Panc1 (cell line): ENCODE results near the gene KMT2C. TPM values are rescaled to one million over a fixed set of nuclear protein-coding genes. Genes with fewer than 3 reads are reported as not detected.
A peak's percentile ranks its signal among the peaks of the same experiment; 100 is the strongest.

Source experiments
- ATAC-seq: fragments of 200-7000 bp; cut with Tn5 transposase; 2 replicates; pipeline ENCODE4 v1.9.1; 2020; ENCODE audit warnings: mild to moderate bottlenecking, moderate library complexity
- BruUV-seq: library from RNA; stranded (reverse); fragments of 400-500 nt; replicated peaks from 2 replicates; lab custom pipeline; 2021; lab: Mats Ljungman, UMichigan
- CTCF ChIA-PET: fragments of 300-600 bp; sonication (Branson Sonifier 250); formaldehyde crosslinking; loops from one replicate; lab custom pipeline; 2022; ENCODE audit warnings: antibody characterized with exemption; lab: Charles Lee
- POLR2A ChIA-PET: fragments of 300-600 bp; sonication (Branson Sonifier 250); formaldehyde crosslinking; loops from one replicate; lab custom pipeline; 2022; ENCODE audit warnings: antibody characterized with exemption; lab: Charles Lee
- DNase-seq: peaks from one replicate; pipeline ENCODE4 v3.0.0-alpha.2; 2010; ENCODE audit warnings: low read depth, low spot score
- H3K27ac ChIP-seq: 2 replicates; pipeline ENCODE4 v1.5.1; 2011; ENCODE audit warnings: mild to moderate bottlenecking, low read length, inconsistent platforms
- H3K27me3 ChIP-seq: fragments of 200-500 bp; sonication (Bioruptor generic); 2 replicates; pipeline ENCODE4 v1.6.0; 2014; ENCODE audit warnings: low read length, inconsistent platforms; ENCODE audit not compliant: control insufficient read depth, insufficient read depth
- H3K36me3 ChIP-seq: fragments of 200-500 bp; sonication (Bioruptor generic); 2 replicates; pipeline ENCODE4 v1.5.1; 2014; ENCODE audit warnings: inconsistent platforms, mild to moderate bottlenecking, low read length, moderate library complexity; ENCODE audit not compliant: control insufficient read depth, insufficient read depth
- H3K4me1 ChIP-seq: 2 replicates; pipeline ENCODE4 v1.5.1; 2011; ENCODE audit warnings: inconsistent platforms, mild to moderate bottlenecking, low read length, moderate library complexity; ENCODE audit not compliant: control insufficient read depth, insufficient read depth
- H3K4me3 ChIP-seq, 2 experiments: 2 replicates each; pipeline ENCODE4 v1.5.1; 2011 to 2012; ENCODE audit warnings: low read depth in 2 of 2, low read length in 2 of 2, mild to moderate bottlenecking in 2 of 2, inconsistent platforms in 1 of 2, moderate library complexity in 1 of 2
- H3K9me3 ChIP-seq: fragments of 200-500 bp; sonication (Bioruptor generic); 2 replicates; pipeline ENCODE4 v1.5.1; 2014; ENCODE audit warnings: low read depth, mild to moderate bottlenecking, inconsistent platforms, low read length, moderate library complexity; ENCODE audit not compliant: control insufficient read depth, insufficient read depth
- POLR2AphosphoS5 ChIP-seq: IDR thresholded peaks from 2 replicates; pipeline ENCODE4 v1.6.1; 2012; ENCODE audit warnings: mild to moderate bottlenecking, low read depth, low read length, moderate library complexity
- REST ChIP-seq, 2 experiments: IDR thresholded peaks; 2 replicates each; pipeline ENCODE4 v1.6.1; 2011 to 2012; ENCODE audit warnings: low read depth in 2 of 2, control low read depth in 1 of 2, low read length in 1 of 2, mild to moderate bottlenecking in 1 of 2, moderate library complexity in 1 of 2; ENCODE audit not compliant: insufficient read depth in 1 of 2
- SIN3A ChIP-seq: IDR thresholded peaks from 2 replicates; pipeline ENCODE4 v1.6.1; 2012; ENCODE audit warnings: low read depth, mild to moderate bottlenecking, low read length, moderate library complexity, borderline replicate concordance; ENCODE audit not compliant: insufficient read depth
- TCF7L2 ChIP-seq: IDR thresholded peaks from 2 replicates; pipeline ENCODE4 v1.6.1; 2011; ENCODE audit warnings: mild to moderate bottlenecking, low read depth, low read length, inconsistent platforms
- in situ Hi-C: cut with HindIII; loops from 2 replicates; pipeline ENCODE4 v1.10.0; 2016; ENCODE audit warnings: low sequenced_read_pairs, low pct_unique_long_range_greater_than_20kb
- intact Hi-C: fragments of 100-400 bp; cut with micrococcal nuclease; formaldehyde crosslinking; loops from one replicate; pipeline ENCODE4 v1.10.0; 2022; ENCODE audit not compliant: unreplicated experiment
- total RNA-seq: library from RNA; stranded (reverse); gene quantifications from one replicate; pipeline ENCODE4 v1.2.1, GENCODE V29; 2021; ENCODE audit not compliant: unreplicated experiment
- TF ChIP-seq, protein P1 (sequence below): fragments of 450-650 bp; IDR thresholded peaks from 2 replicates; pipeline ENCODE4 v1.5.1; 2017; ENCODE audit warnings: mild to moderate bottlenecking

The KMT2C gene
- total RNA-seq, 1 experiment from 2014 or later: 42.5 TPM

DNA sequence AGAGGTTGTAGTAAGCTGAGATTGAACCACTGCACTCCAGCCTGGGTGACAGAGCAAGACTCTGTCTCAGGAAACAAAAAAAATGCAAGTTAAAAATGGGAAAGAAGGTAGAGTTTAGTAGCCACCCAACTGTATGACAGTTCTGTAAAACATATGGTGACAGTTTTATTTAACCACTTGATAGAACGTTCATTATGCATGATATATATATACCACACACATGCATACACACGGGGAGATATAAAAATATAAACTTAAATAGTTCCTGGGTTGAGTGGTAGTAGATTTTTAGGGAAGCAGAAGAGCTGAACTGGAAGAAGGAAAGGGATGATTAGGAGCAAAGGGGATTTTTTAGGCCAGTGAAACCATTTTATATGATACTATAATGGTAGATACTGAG lies 120.0 kb downstream of the KMT2C start:
- no TSS peak for BruUV-seq
- Histone ChIP-seq H3K36me3 (0 out of 2 replicates have a peak, but pooled peaks cover 3% of the 10 kb centered on the region), H3K27me3 (no peaks in the 10 kb centered on the region), H3K4me3 (no peak overlapping the region), H3K27ac (no peak overlapping the region), H3K9me3 (no peaks in the 10 kb centered on the region), H3K4me1 (peaks cover 3% of the 10 kb centered on the region; the same call in 1 of the 2 replicates)
- intact Hi-C loops (no loop called here), in situ Hi-C loops (no loop called here)
- no peak for DNase-seq
- CTCF ChIA-PET: no interaction called here
- POLR2A ChIA-PET: no interaction called here
- TF ChIP-seq REST (IDR thresholded peaks at IDR 0.05; ENCODE audit: insufficient read depth in 1 of 2, low read depth in 2 of 2, low read length in 1 of 2) (no peak), SIN3A (no peak), POLR2AphosphoS5 (no peak)
- TF ChIP-seq, protein P1, sequence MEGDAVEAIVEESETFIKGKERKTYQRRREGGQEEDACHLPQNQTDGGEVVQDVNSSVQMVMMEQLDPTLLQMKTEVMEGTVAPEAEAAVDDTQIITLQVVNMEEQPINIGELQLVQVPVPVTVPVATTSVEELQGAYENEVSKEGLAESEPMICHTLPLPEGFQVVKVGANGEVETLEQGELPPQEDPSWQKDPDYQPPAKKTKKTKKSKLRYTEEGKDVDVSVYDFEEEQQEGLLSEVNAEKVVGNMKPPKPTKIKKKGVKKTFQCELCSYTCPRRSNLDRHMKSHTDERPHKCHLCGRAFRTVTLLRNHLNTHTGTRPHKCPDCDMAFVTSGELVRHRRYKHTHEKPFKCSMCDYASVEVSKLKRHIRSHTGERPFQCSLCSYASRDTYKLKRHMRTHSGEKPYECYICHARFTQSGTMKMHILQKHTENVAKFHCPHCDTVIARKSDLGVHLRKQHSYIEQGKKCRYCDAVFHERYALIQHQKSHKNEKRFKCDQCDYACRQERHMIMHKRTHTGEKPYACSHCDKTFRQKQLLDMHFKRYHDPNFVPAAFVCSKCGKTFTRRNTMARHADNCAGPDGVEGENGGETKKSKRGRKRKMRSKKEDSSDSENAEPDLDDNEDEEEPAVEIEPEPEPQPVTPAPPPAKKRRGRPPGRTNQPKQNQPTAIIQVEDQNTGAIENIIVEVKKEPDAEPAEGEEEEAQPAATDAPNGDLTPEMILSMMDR: no peak
- ATAC-seq: no peak

- no TSS peak for BruUV-seq
- peaks cover 3% of the 10 kb centered on the region; the same call in 1 of the 2 replicates for H3K4me1 ChIP-seq
- ATAC-seq: no peak
- H3K27ac ChIP-seq: no peak overlapping the region
- H3K4me3 ChIP-seq: no peak overlapping the region
- intact Hi-C loops: no loop called here
- no peak for TF ChIP-seq SIN3A
- in situ Hi-C loops: no loop called here
- peak; percentile 27 for DNase-seq
- ChIA-PET POLR2A (interaction anchor here (0.7 kb wide), 1 partner anchor 298 kb away, joined by 3 read pairs; no protein-coding TSS in a partner anchor), CTCF (no interaction called here)
- no peaks in the 10 kb centered on the region for H3K9me3 ChIP-seq
- no peaks in the 10 kb centered on the region for H3K27me3 ChIP-seq
- H3K36me3 ChIP-seq: 0 out of 2 replicates have a peak, but pooled peaks cover 6% of the 10 kb centered on the region
Observed at GRCh38 chr7:152313831-152314604, 121.8 kb downstream of the KMT2C start.

GRCh38 chr7:152313217-152313616 lies 122.6 kb downstream of the KMT2C start:
- Histone ChIP-seq H3K27me3 (no peaks in the 10 kb centered on the region), H3K4me1 (peaks cover 3% of the 10 kb centered on the region; the same call in 1 of the 2 replicates), H3K36me3 (0 out of 2 replicates have a peak, but pooled peaks cover 6% of the 10 kb centered on the region), H3K4me3 (no peak overlapping the region), H3K27ac (no peak overlapping the region), H3K9me3 (no peaks in the 10 kb centered on the region)
- no TSS peak for BruUV-seq
- in situ Hi-C loops (no loop called here), intact Hi-C loops (no loop called here)
- ChIA-PET POLR2A (interaction anchor here (0.6 to 0.7 kb wide), 2 partner anchors 247 to 297 kb away, joined by 3 to 5 read pairs; no protein-coding TSS in a partner anchor), CTCF (no interaction called here)
- ATAC-seq (no peak), DNase-seq (no peak)
- TF ChIP-seq POLR2AphosphoS5: no peak
- no peak for TF ChIP-seq REST (IDR thresholded peaks at IDR 0.05; ENCODE audit: insufficient read depth in 1 of 2, low read depth in 2 of 2, low read length in 1 of 2)
- TF ChIP-seq TCF7L2: no peak
- TF ChIP-seq, protein P1: no peak
- TF ChIP-seq SIN3A: no peak
